A673 (cell line): ENCODE results near the gene EXOC3L1. TPM values are rescaled to one million over a fixed set of nuclear protein-coding genes. Genes with fewer than 3 reads are reported as not detected.

Source experiments
- BruUV-seq: library from RNA; stranded (reverse); fragments of 400-500 nt; replicated peaks from 2 replicates; lab custom pipeline; 2021; lab: Mats Ljungman, UMichigan
- CTCF ChIA-PET: fragments of 300-600 bp; sonication (Branson Sonifier 250); formaldehyde crosslinking; loops from one replicate; lab custom pipeline; 2022; ENCODE audit warnings: antibody characterized with exemption; lab: Charles Lee
- POLR2A ChIA-PET: fragments of 300-600 bp; sonication (Branson Sonifier 250); formaldehyde crosslinking; loops from one replicate; lab custom pipeline; 2022; ENCODE audit warnings: antibody characterized with exemption; ENCODE audit not compliant: low non-redundant PET; lab: Charles Lee
- DNase-seq: peaks from one replicate; pipeline ENCODE4 v3.0.0-alpha.2; 2015; ENCODE audit warnings: low spot score
- H3K27ac ChIP-seq: fragments of 200-600 bp; sonication (generic); 2 replicates; pipeline ENCODE4 v1.5.1; 2016; ENCODE audit warnings: mixed run types, low read depth, mild to moderate bottlenecking, mixed read lengths, antibody characterized with exemption, low read length; ENCODE audit not compliant: poor library complexity, severe bottlenecking
- H3K27me3 ChIP-seq: fragments of 200-600 bp; sonication (generic); replicated peaks from 2 replicates; pipeline ENCODE4 v1.6.1; 2017; ENCODE audit warnings: mixed run types, low read depth, mild to moderate bottlenecking, mixed read lengths, antibody characterized with exemption, low read length; ENCODE audit not compliant: insufficient read depth, poor library complexity
- H3K36me3 ChIP-seq: fragments of 200-600 bp; sonication (generic); 2 replicates; pipeline ENCODE4 v1.6.1; 2016; ENCODE audit warnings: mixed run types, mild to moderate bottlenecking, mixed read lengths, antibody characterized with exemption, low read length; ENCODE audit not compliant: insufficient read depth, poor library complexity, severe bottlenecking
- H3K4me1 ChIP-seq: fragments of 200-600 bp; sonication (generic); 2 replicates; pipeline ENCODE4 v1.6.1; 2017; ENCODE audit warnings: mixed run types, mild to moderate bottlenecking, mixed read lengths, antibody characterized with exemption, low read length; ENCODE audit not compliant: insufficient read depth, poor library complexity, severe bottlenecking
- H3K4me3 ChIP-seq: fragments of 200-600 bp; sonication (generic); 2 replicates; pipeline ENCODE4 v1.5.1; 2016; ENCODE audit warnings: low read depth, mixed run types, mild to moderate bottlenecking, mixed read lengths, low read length; ENCODE audit not compliant: poor library complexity, severe bottlenecking
- H3K9me3 ChIP-seq: fragments of 200-600 bp; sonication (generic); 2 replicates; pipeline ENCODE4 v1.6.1; 2016; ENCODE audit warnings: mixed run types, low read depth, mild to moderate bottlenecking, mixed read lengths, antibody characterized with exemption, low read length; ENCODE audit not compliant: poor library complexity, severe bottlenecking
- CTCF ChIP-seq: fragments of 300-800, 200-600 bp; sonication (generic); conservative IDR thresholded peaks from 2 replicates; pipeline ENCODE4 v1.5.1; 2017; ENCODE audit warnings: low read depth, mild to moderate bottlenecking, antibody characterized with exemption, low read length, moderate library complexity, mixed read lengths
- EZH2 ChIP-seq: fragments of 200-600 bp; sonication (generic); IDR thresholded peaks from 2 replicates; pipeline ENCODE4 v1.6.1; 2017; ENCODE audit warnings: borderline replicate concordance, low read depth, mild to moderate bottlenecking, mixed read lengths, antibody characterized with exemption, low read length; ENCODE audit not compliant: poor library complexity, severe bottlenecking
- intact Hi-C: fragments of 100-400 bp; cut with micrococcal nuclease; formaldehyde crosslinking; loops from one replicate; pipeline ENCODE4 v1.10.0; 2022; ENCODE audit not compliant: unreplicated experiment
- total RNA-seq: library from RNA; stranded (reverse); gene quantifications from 2 replicates; pipeline ENCODE4 v1.2.3, GENCODE V29; 2021

The EXOC3L1 gene
- total RNA-seq, 1 experiment from 2014 or later = 0.32 TPM

- Histone ChIP-seq H3K4me1 (no peaks in the 10 kb centered on the region), H3K27me3 (no peaks in the 10 kb centered on the region), H3K9me3 (no peaks in the 10 kb centered on the region), H3K36me3 (no peaks in the 10 kb centered on the region), H3K4me3 (no peak overlapping the region), H3K27ac (no peak overlapping the region)
- intact Hi-C loops = no loop called here
- POLR2A ChIA-PET = no interaction called here
- CTCF ChIA-PET = interaction anchor here (0.6 kb wide), 1 partner anchor 285 kb away, joined by 4 read pairs; no protein-coding TSS in a partner anchor
- TF ChIP-seq EZH2 (no peak), CTCF (no peak)
- DNase-seq = no peak
- no TSS peak for BruUV-seq
These were observed 25.8 kb upstream of the EXOC3L1 start for GRCh38 chr16:67215706-67216105.

- Histone ChIP-seq H3K27ac (no peak overlapping the region), H3K9me3 (no peaks in the 10 kb centered on the region), H3K4me1 (no peaks in the 10 kb centered on the region), H3K27me3 (no peaks in the 10 kb centered on the region), H3K4me3 (no peak overlapping the region), H3K36me3 (no peaks in the 10 kb centered on the region)
- no peak for TF ChIP-seq CTCF
- TF ChIP-seq EZH2 = no peak
- ChIA-PET CTCF (no interaction called here), POLR2A (no interaction called here)
- intact Hi-C loops = no loop called here
- no peak for DNase-seq
- no TSS peak for BruUV-seq
These were observed 23.5 kb upstream of the EXOC3L1 start for GRCh38 chr16:67213197-67214019.

- H3K36me3 ChIP-seq = no peaks in the 10 kb centered on the region
- CTCF ChIA-PET = interaction anchor here (0.6 kb wide), 1 partner anchor 180 kb away, joined by 3 read pairs; no protein-coding TSS in a partner anchor
- no peaks in the 10 kb centered on the region for H3K4me1 ChIP-seq
- TF ChIP-seq EZH2 = no peak
- TF ChIP-seq CTCF = no peak
- no peak overlapping the region for H3K4me3 ChIP-seq
- no peak overlapping the region for H3K27ac ChIP-seq
- no peaks in the 10 kb centered on the region for H3K27me3 ChIP-seq
- POLR2A ChIA-PET = no interaction called here
- intact Hi-C loops = no loop called here
- no peaks in the 10 kb centered on the region for H3K9me3 ChIP-seq
- DNase-seq = no peak
- no TSS peak for BruUV-seq
These were observed 22.8 kb upstream of the EXOC3L1 start for GRCh38 chr16:67212766-67213165.
